Breast epithelium (tissue), 3 donors: ENCODE results near the gene PLEKHM3.

Experiments
- POLR2A ChIP-seq: fragments of 450-650 bp; IDR thresholded peaks from one replicate; pipeline ENCODE4 v1.6.1; 2016; ENCODE audit warnings: antibody characterized with exemption, mild to moderate bottlenecking, moderate library complexity
- TF ChIP-seq, protein P1 (sequence below), 3 donors: fragments of 450-650 bp; IDR thresholded peaks; one replicate each; pipeline ENCODE4 v1.5.1; 2016 to 2017; ENCODE audit warnings: antibody characterized with exemption in 3 of 3, mild to moderate bottlenecking in 3 of 3, moderate library complexity in 3 of 3

DNA sequence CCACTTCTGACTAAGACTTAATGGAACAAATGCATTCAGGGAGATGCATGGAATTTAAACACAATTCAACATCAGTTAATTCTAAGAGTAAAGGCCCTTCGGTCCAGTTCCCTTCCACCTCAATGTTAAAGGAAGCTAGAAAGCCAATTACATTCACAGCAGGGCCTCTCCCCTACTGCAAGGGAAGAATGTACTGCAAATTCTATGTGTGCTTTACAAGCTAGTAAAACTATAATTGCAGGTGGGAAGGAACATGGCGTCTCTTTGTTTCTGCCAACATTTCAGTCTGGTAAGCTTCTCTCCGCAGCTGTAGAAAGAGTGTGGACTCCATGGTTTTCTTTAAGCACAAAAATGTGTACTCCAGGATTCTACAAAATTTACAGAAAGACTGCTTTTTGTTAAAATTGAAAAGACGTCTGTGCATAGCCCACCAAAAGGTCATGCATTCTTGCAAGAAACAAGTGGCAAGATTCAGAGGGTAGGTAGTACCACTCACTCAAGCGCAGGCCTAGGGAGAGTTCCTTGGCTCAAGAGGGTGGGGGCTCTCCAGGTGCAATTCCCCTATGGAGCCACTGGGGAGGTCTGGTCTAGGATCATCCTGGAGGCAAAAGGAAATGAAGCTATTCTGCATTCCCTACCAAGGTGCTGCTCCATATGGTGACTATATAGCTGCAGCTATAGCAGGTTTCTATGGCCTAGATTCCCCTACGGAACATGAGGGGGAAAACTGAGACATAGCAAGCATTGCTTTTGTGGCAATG is 128.6 kb downstream of the PLEKHM3 start:
- no peak for TF ChIP-seq POLR2A
- TF ChIP-seq, protein P1, sequence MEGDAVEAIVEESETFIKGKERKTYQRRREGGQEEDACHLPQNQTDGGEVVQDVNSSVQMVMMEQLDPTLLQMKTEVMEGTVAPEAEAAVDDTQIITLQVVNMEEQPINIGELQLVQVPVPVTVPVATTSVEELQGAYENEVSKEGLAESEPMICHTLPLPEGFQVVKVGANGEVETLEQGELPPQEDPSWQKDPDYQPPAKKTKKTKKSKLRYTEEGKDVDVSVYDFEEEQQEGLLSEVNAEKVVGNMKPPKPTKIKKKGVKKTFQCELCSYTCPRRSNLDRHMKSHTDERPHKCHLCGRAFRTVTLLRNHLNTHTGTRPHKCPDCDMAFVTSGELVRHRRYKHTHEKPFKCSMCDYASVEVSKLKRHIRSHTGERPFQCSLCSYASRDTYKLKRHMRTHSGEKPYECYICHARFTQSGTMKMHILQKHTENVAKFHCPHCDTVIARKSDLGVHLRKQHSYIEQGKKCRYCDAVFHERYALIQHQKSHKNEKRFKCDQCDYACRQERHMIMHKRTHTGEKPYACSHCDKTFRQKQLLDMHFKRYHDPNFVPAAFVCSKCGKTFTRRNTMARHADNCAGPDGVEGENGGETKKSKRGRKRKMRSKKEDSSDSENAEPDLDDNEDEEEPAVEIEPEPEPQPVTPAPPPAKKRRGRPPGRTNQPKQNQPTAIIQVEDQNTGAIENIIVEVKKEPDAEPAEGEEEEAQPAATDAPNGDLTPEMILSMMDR (IDR thresholded peaks at IDR 0.05), result no peak
